Thymus (tissue), 11 donors: Measurements from ENCODE around the gene TAF1C. TPM values are rescaled to one million over a fixed set of nuclear protein-coding genes. Genes with fewer than 3 reads are reported as not detected.

Experiments
- DNase-seq, 9 donors: peaks; one replicate each; pipeline ENCODE4 v3.0.0-alpha.2; 2013; ENCODE audit warnings: low spot score in 9 of 9, low read depth in 6 of 9, missing footprints in 1 of 9
- H3K27ac ChIP-seq, 2 donors: one replicate each; pipeline ENCODE4 v1.5.1; 2013; ENCODE audit warnings: control low read depth in 1 of 2, low read depth in 1 of 2, low read length in 1 of 2, mild to moderate bottlenecking in 1 of 2, moderate library complexity in 1 of 2
- H3K27me3 ChIP-seq, 2 donors: one replicate each; pipeline ENCODE4 v1.5.1; 2013; ENCODE audit warnings: low read length in 1 of 2; ENCODE audit not compliant: control insufficient read depth in 2 of 2, insufficient read depth in 1 of 2
- H3K36me3 ChIP-seq, 2 donors: one replicate each; pipeline ENCODE4 v1.5.1; 2013; ENCODE audit warnings: low read length in 1 of 2, mild to moderate bottlenecking in 1 of 2, moderate library complexity in 1 of 2; ENCODE audit not compliant: control insufficient read depth in 2 of 2, insufficient read depth in 2 of 2
- H3K4me1 ChIP-seq, 2 donors: one replicate each; pipeline ENCODE4 v1.5.1; 2013; ENCODE audit warnings: low read length in 2 of 2; ENCODE audit not compliant: control insufficient read depth in 2 of 2, insufficient read depth in 2 of 2
- H3K4me3 ChIP-seq, 2 donors: one replicate each; pipeline ENCODE4 v1.5.1; 2013; ENCODE audit warnings: low read length in 2 of 2, control low read depth in 1 of 2, mild to moderate bottlenecking in 1 of 2
- H3K9me3 ChIP-seq, 2 donors: one replicate each; pipeline ENCODE4 v1.5.1; 2013; ENCODE audit warnings: low read length in 1 of 2, mild to moderate bottlenecking in 1 of 2; ENCODE audit not compliant: control insufficient read depth in 2 of 2, insufficient read depth in 1 of 2
- WGBS: extraction: QIAGEN DNeasy Blood & Tissue Kit; methylation state at CpG from one replicate; pipeline ENCODE4 v1.1.7; 2013; 5-methylcytosine and 5-hydroxymethylcytosine counted together
- polyA plus RNA-seq: library from polyadenylated mRNA; stranded (reverse); fragments of 200-250 nt; gene quantifications from one replicate; pipeline ENCODE4 v1.2.3, GENCODE V29; 2013
- total RNA-seq: library from RNA; stranded (reverse); fragments of 120-200 nt; gene quantifications from one replicate; pipeline ENCODE4 v1.2.4, GENCODE V29; 2013
- donor health status: healthy.

TAF1C gene
- total and polyA plus RNA-seq, 2 donors: 14.9 to 72.3 TPM

- H3K4me1 ChIP-seq: no peaks in the 10 kb centered on the region
- no peak for DNase-seq
- H3K27me3 ChIP-seq: peaks cover 0 to 18% of the 10 kb centered on the region in 2 donors
- no peak overlapping the region for H3K27ac ChIP-seq
- H3K4me3 ChIP-seq: no peak overlapping the region
- WGBS: 78% methylated on average over 1 of the region's 1 CpG
- H3K36me3 ChIP-seq: no peaks in the 10 kb centered on the region
- H3K9me3 ChIP-seq: no peaks in the 10 kb centered on the region
Measured at GRCh38 chr16:84159800-84160199, 27.1 kb downstream of the TAF1C start.

GRCh38 chr16:84159007-84159406 lies 27.9 kb downstream of the TAF1C start:
- H3K4me3 ChIP-seq: no peak overlapping the region
- H3K27me3 ChIP-seq: peaks cover 0 to 16% of the 10 kb centered on the region in 2 donors
- no peaks in the 10 kb centered on the region for H3K9me3 ChIP-seq
- no peaks in the 10 kb centered on the region for H3K4me1 ChIP-seq
- WGBS: 36% methylated on average over 9 of the region's 9 CpGs
- H3K27ac ChIP-seq: no peak overlapping the region
- H3K36me3 ChIP-seq: no peaks in the 10 kb centered on the region
- DNase-seq: no peak

GRCh38 chr16:84156342-84156784 lies 30.5 kb downstream of the TAF1C start:
- no peak overlapping the region for H3K4me3 ChIP-seq
- H3K27me3 ChIP-seq: peaks cover 0 to 16% of the 10 kb centered on the region in 2 donors
- WGBS: 85% methylated on average over 5 of the region's 5 CpGs
- no peaks in the 10 kb centered on the region for H3K36me3 ChIP-seq
- DNase-seq: no peak
- no peaks in the 10 kb centered on the region for H3K9me3 ChIP-seq
- H3K27ac ChIP-seq: no peak overlapping the region
- H3K4me1 ChIP-seq: no peaks in the 10 kb centered on the region

GRCh38 chr16:84155771-84156170 lies 31.1 kb downstream of the TAF1C start:
- H3K4me3 ChIP-seq: no peak overlapping the region
- H3K27ac ChIP-seq: no peak overlapping the region
- H3K27me3 ChIP-seq: peaks cover 0 to 15% of the 10 kb centered on the region in 2 donors
- no peaks in the 10 kb centered on the region for H3K4me1 ChIP-seq
- H3K36me3 ChIP-seq: no peaks in the 10 kb centered on the region
- 88% methylated on average over 6 of the region's 6 CpGs for WGBS
- no peaks in the 10 kb centered on the region for H3K9me3 ChIP-seq
- DNase-seq: no peak

GRCh38 chr16:84155226-84155625 lies 31.6 kb downstream of the TAF1C start:
- Histone ChIP-seq H3K9me3 (no peaks in the 10 kb centered on the region), H3K36me3 (no peaks in the 10 kb centered on the region), H3K4me1 (no peaks in the 10 kb centered on the region), H3K4me3 (no peak overlapping the region), H3K27ac (no peak overlapping the region), H3K27me3 (peaks cover 0 to 14% of the 10 kb centered on the region in 2 donors)
- no peak for DNase-seq
- 92% methylated on average over 4 of the region's 4 CpGs for WGBS

GRCh38 chr16:84153660-84154214 lies 33.1 kb downstream of the TAF1C start:
- no peak overlapping the region for H3K27ac ChIP-seq

GRCh38 chr16:84150926-84151325 lies 35.9 kb downstream of the TAF1C start:
- Histone ChIP-seq H3K4me1 (no peaks in the 10 kb centered on the region), H3K27me3 (peaks cover 2 to 14% of the 10 kb centered on the region in 2 donors), H3K4me3 (no peak overlapping the region), H3K9me3 (no peaks in the 10 kb centered on the region), H3K27ac (no peak overlapping the region), H3K36me3 (no peaks in the 10 kb centered on the region)
- 96% methylated on average over 3 of the region's 3 CpGs for WGBS
- DNase-seq: no peak

More at GRCh38 chr16:84153660-84154214, 33.1 kb downstream of the TAF1C start:
- H3K9me3 ChIP-seq: no peaks in the 10 kb centered on the region
- no peak for DNase-seq
- no peak overlapping the region for H3K4me3 ChIP-seq
- WGBS: 92% methylated on average over 8 of the region's 8 CpGs
- no peaks in the 10 kb centered on the region for H3K36me3 ChIP-seq
- H3K4me1 ChIP-seq: no peaks in the 10 kb centered on the region
- H3K27me3 ChIP-seq: peaks cover 2 to 7% of the 10 kb centered on the region in 2 donors

GRCh38 chr16:84144859-84145639 lies 41.8 kb downstream of the TAF1C start, which contains the start of the genes DNAAF1 and HSDL1:
Gene DNAAF1 (plus strand): TSS chr16:84145308. CDS start chr16:84145441, 133 bp downstream.
Gene HSDL1 (minus strand): TSS chr16:84145177. CDS start chr16:84131321, 13,856 bp downstream.
- Histone ChIP-seq H3K9me3 (no peaks in the 10 kb centered on the region), H3K27me3 (peaks cover under 1 to 14% of the 10 kb centered on the region in 2 donors), H3K4me1 (peaks cover 9 to 11% of the 10 kb centered on the region in 2 donors), H3K4me3 (peak within 1 kb of the TSS; percentile 62 to 90), H3K27ac (peak within 1 kb of the TSS in 1 of 2 donors; percentile 71), H3K36me3 (no peaks in the 10 kb centered on the region)
- peak; percentile 56 to 97 (median 92) for DNase-seq
- WGBS: 1% methylated on average over 89 of the region's 89 CpGs

- Histone ChIP-seq H3K9me3 (no peaks in the 10 kb centered on the region), H3K27ac (peak overlapping the region in 1 of 2 donors; percentile 71), H3K4me3 (peak overlapping the region; percentile 62 to 90), H3K27me3 (peaks cover 0 to 14% of the 10 kb centered on the region in 2 donors), H3K36me3 (no peaks in the 10 kb centered on the region), H3K4me1 (peaks cover 9 to 15% of the 10 kb centered on the region in 2 donors)
- peak in 4 of 9 donors; percentile 14 to 54 (median 26) for DNase-seq
- under 1% methylated on average over 39 of the region's 39 CpGs for WGBS
Measured at GRCh38 chr16:84144209-84144858, 42.5 kb downstream of the TAF1C start.
